Thymus (tissue), 11 donors: Measurements from ENCODE around the gene SENP6. TPM values are rescaled to one million over a fixed set of nuclear protein-coding genes. Genes with fewer than 3 reads are reported as not detected.

Source experiments
- DNase-seq, 9 donors: peaks; one replicate each; pipeline ENCODE4 v3.0.0-alpha.2; 2013; ENCODE audit warnings: low spot score in 9 of 9, low read depth in 6 of 9, missing footprints in 1 of 9
- H3K27ac ChIP-seq, 2 donors: one replicate each; pipeline ENCODE4 v1.5.1; 2013; ENCODE audit warnings: control low read depth in 1 of 2, low read depth in 1 of 2, low read length in 1 of 2, mild to moderate bottlenecking in 1 of 2, moderate library complexity in 1 of 2
- H3K27me3 ChIP-seq, 2 donors: one replicate each; pipeline ENCODE4 v1.5.1; 2013; ENCODE audit warnings: low read length in 1 of 2; ENCODE audit not compliant: control insufficient read depth in 2 of 2, insufficient read depth in 1 of 2
- H3K36me3 ChIP-seq, 2 donors: one replicate each; pipeline ENCODE4 v1.5.1; 2013; ENCODE audit warnings: low read length in 1 of 2, mild to moderate bottlenecking in 1 of 2, moderate library complexity in 1 of 2; ENCODE audit not compliant: control insufficient read depth in 2 of 2, insufficient read depth in 2 of 2
- H3K4me1 ChIP-seq, 2 donors: one replicate each; pipeline ENCODE4 v1.5.1; 2013; ENCODE audit warnings: low read length in 2 of 2; ENCODE audit not compliant: control insufficient read depth in 2 of 2, insufficient read depth in 2 of 2
- H3K4me3 ChIP-seq, 2 donors: one replicate each; pipeline ENCODE4 v1.5.1; 2013; ENCODE audit warnings: low read length in 2 of 2, control low read depth in 1 of 2, mild to moderate bottlenecking in 1 of 2
- H3K9me3 ChIP-seq, 2 donors: one replicate each; pipeline ENCODE4 v1.5.1; 2013; ENCODE audit warnings: low read length in 1 of 2, mild to moderate bottlenecking in 1 of 2; ENCODE audit not compliant: control insufficient read depth in 2 of 2, insufficient read depth in 1 of 2
- WGBS: extraction: QIAGEN DNeasy Blood & Tissue Kit; methylation state at CpG from one replicate; pipeline ENCODE4 v1.1.7; 2013; 5-methylcytosine and 5-hydroxymethylcytosine counted together
- polyA plus RNA-seq: library from polyadenylated mRNA; stranded (reverse); fragments of 200-250 nt; gene quantifications from one replicate; pipeline ENCODE4 v1.2.3, GENCODE V29; 2013
- total RNA-seq: library from RNA; stranded (reverse); fragments of 120-200 nt; gene quantifications from one replicate; pipeline ENCODE4 v1.2.4, GENCODE V29; 2013
- donor health status: healthy.

Gene SENP6
- total and polyA plus RNA-seq, 2 donors, result 64.0 to 91.4 TPM

GRCh38 chr6:75757295-75757694, 155.6 kb downstream of the SENP6 start:
- Histone ChIP-seq H3K4me1 (no peaks in the 10 kb centered on the region), H3K9me3 (no peaks in the 10 kb centered on the region), H3K36me3 (no peaks in the 10 kb centered on the region), H3K27me3 (peaks cover 0 to 1% of the 10 kb centered on the region in 2 donors), H3K4me3 (no peak overlapping the region), H3K27ac (no peak overlapping the region)
- WGBS, result 99% methylated on average over 3 of the region's 3 CpGs
- no peak for DNase-seq

- 25% methylated on average over 5 of the region's 5 CpGs for WGBS
- no peaks in the 10 kb centered on the region for H3K9me3 ChIP-seq
- no peak for DNase-seq
- H3K36me3 ChIP-seq, result no peaks in the 10 kb centered on the region
- H3K27me3 ChIP-seq, result no peaks in the 10 kb centered on the region
- no peaks in the 10 kb centered on the region for H3K4me1 ChIP-seq
- no peak overlapping the region for H3K4me3 ChIP-seq
- no peak overlapping the region for H3K27ac ChIP-seq
These were observed 156.4 kb downstream of the SENP6 start for GRCh38 chr6:75758061-75758460.

GRCh38 chr6:75759207-75759606, 157.5 kb downstream of the SENP6 start:
- Histone ChIP-seq H3K27ac (no peak overlapping the region), H3K27me3 (no peaks in the 10 kb centered on the region), H3K9me3 (no peaks in the 10 kb centered on the region), H3K4me3 (no peak overlapping the region), H3K4me1 (no peaks in the 10 kb centered on the region), H3K36me3 (no peaks in the 10 kb centered on the region)
- no peak for DNase-seq
- WGBS, result 50% methylated on average over 5 of the region's 5 CpGs

GRCh38 chr6:75760320-75760719, 158.6 kb downstream of the SENP6 start:
- Histone ChIP-seq H3K36me3 (no peaks in the 10 kb centered on the region), H3K27me3 (no peaks in the 10 kb centered on the region), H3K9me3 (no peaks in the 10 kb centered on the region), H3K27ac (no peak overlapping the region), H3K4me1 (no peaks in the 10 kb centered on the region), H3K4me3 (no peak overlapping the region)
- 97% methylated on average over 1 of the region's 1 CpG for WGBS
- no peak for DNase-seq

- H3K9me3 ChIP-seq, result no peaks in the 10 kb centered on the region
- no peaks in the 10 kb centered on the region for H3K27me3 ChIP-seq
- no peaks in the 10 kb centered on the region for H3K4me1 ChIP-seq
- no peak overlapping the region for H3K4me3 ChIP-seq
- DNase-seq, result no peak
- no peak overlapping the region for H3K27ac ChIP-seq
- no peaks in the 10 kb centered on the region for H3K36me3 ChIP-seq
- 97% methylated on average over 1 of the region's 1 CpG for WGBS
These were observed 159.8 kb downstream of the SENP6 start for GRCh38 chr6:75761489-75761888.

- H3K36me3 ChIP-seq, result no peaks in the 10 kb centered on the region
- no peak overlapping the region for H3K4me3 ChIP-seq
- no peaks in the 10 kb centered on the region for H3K4me1 ChIP-seq
- H3K9me3 ChIP-seq, result no peaks in the 10 kb centered on the region
- no peak overlapping the region for H3K27ac ChIP-seq
- H3K27me3 ChIP-seq, result no peaks in the 10 kb centered on the region
- WGBS, result 96% methylated on average over 8 of the region's 8 CpGs
- no peak for DNase-seq
These were observed 160.4 kb downstream of the SENP6 start for GRCh38 chr6:75762063-75762462.

- no peaks in the 10 kb centered on the region for H3K27me3 ChIP-seq
- no peaks in the 10 kb centered on the region for H3K9me3 ChIP-seq
- no peaks in the 10 kb centered on the region for H3K36me3 ChIP-seq
- no peak for DNase-seq
- no peaks in the 10 kb centered on the region for H3K4me1 ChIP-seq
- no peak overlapping the region for H3K4me3 ChIP-seq
- no peak overlapping the region for H3K27ac ChIP-seq
These were observed 164.7 kb downstream of the SENP6 start for GRCh38 chr6:75766387-75766786.

Other genes starting within 250 kb of the SENP6 start
- 1.9 TPM for gene FILIP1, start 108.1 kb upstream of the SENP6 start, total RNA-seq
- 1.8 TPM for gene FILIP1, start 108.1 kb upstream of the SENP6 start, polyA plus RNA-seq
- gene MYO6, start 147.4 kb downstream of the SENP6 start, total RNA-seq, result 3.3 TPM
- 15.2 TPM for gene MYO6, start 147.4 kb downstream of the SENP6 start, polyA plus RNA-seq